GM23338 (cell line): Measurements from ENCODE around the gene MTOR. TPM values are rescaled to one million over a fixed set of nuclear protein-coding genes. Genes with fewer than 3 reads are reported as not detected.
"Not testable (repeated sequence)": the region's sequence is repeated elsewhere in the genome, so short reads cannot be mapped to it uniquely, and the experiment has no call there.

ENCODE experiments used
- ATAC-seq: fragments of 200-7000 bp; cut with Tn5 transposase; 3 replicates; pipeline ENCODE4 v1.9.1; 2020
- DNase-seq: peaks from one replicate; pipeline ENCODE4 v3.0.0-alpha.2; 2015; ENCODE audit warnings: low spot score
- H2AFZ ChIP-seq: fragments of 200-600 bp; sonication (generic); 2 replicates; pipeline ENCODE4 v1.8.0; 2016; ENCODE audit warnings: antibody characterized with exemption, mild to moderate bottlenecking, moderate library complexity
- H3F3A ChIP-seq: fragments of 200-600 bp; sonication (generic); replicated peaks from 2 replicates; pipeline ENCODE4 v1.8.0; 2017; ENCODE audit warnings: antibody characterized with exemption, mixed run types, low read depth
- H3K27ac ChIP-seq: fragments of 200-600 bp; sonication (generic); 2 replicates; pipeline ENCODE4 v1.6.1; 2016; ENCODE audit warnings: low read depth
- H3K27me3 ChIP-seq: fragments of 200-600 bp; sonication (generic); 2 replicates; pipeline ENCODE4 v1.8.0; 2016; ENCODE audit warnings: mild to moderate bottlenecking, mixed run types, moderate library complexity; ENCODE audit not compliant: insufficient read depth
- H3K36me3 ChIP-seq: fragments of 200-600 bp; sonication (generic); 2 replicates; pipeline ENCODE4 v1.8.0; 2016; ENCODE audit warnings: mild to moderate bottlenecking; ENCODE audit not compliant: insufficient read depth
- H3K4me1 ChIP-seq: fragments of 200-600 bp; sonication (generic); 2 replicates; pipeline ENCODE4 v1.8.0; 2016; ENCODE audit warnings: mild to moderate bottlenecking, moderate library complexity; ENCODE audit not compliant: insufficient read depth
- H3K4me2 ChIP-seq: fragments of 200-600 bp; sonication (generic); 2 replicates; pipeline ENCODE4 v1.7.1; 2017; ENCODE audit warnings: mixed run types
- H3K4me3 ChIP-seq: fragments of 200-600 bp; sonication (generic); 2 replicates; pipeline ENCODE4 v1.6.1; 2016; ENCODE audit warnings: mixed run types
- H3K79me2 ChIP-seq: fragments of 200-600 bp; sonication (generic); replicated peaks from 2 replicates; pipeline ENCODE4 v1.8.0; 2017; ENCODE audit warnings: mild to moderate bottlenecking; ENCODE audit not compliant: insufficient read depth
- H3K9me2 ChIP-seq: fragments of 200-600 bp; sonication (generic); 2 replicates; pipeline ENCODE4 v1.8.0; 2017; ENCODE audit not compliant: insufficient read depth
- H4K20me1 ChIP-seq: fragments of 200-600 bp; sonication (generic); replicated peaks from 2 replicates; pipeline ENCODE4 v1.8.0; 2017; ENCODE audit warnings: mild to moderate bottlenecking; ENCODE audit not compliant: insufficient read depth
- H3K27ac Mint-ChIP-seq: 2 replicates; pipeline ENCODE4 v1.8.0; 2020; ENCODE audit warnings: inconsistent platforms, mild to moderate bottlenecking, moderate library complexity, mixed read lengths
- H3K27me3 Mint-ChIP-seq: 3 replicates; pipeline ENCODE4 v1.8.0; 2022; ENCODE audit warnings: low read depth, mild to moderate bottlenecking, moderate library complexity, mixed read lengths, inconsistent platforms; ENCODE audit not compliant: insufficient read depth, poor library complexity
- H3K36me3 Mint-ChIP-seq: 3 replicates; pipeline ENCODE4 v1.8.0; 2021; ENCODE audit warnings: low read depth, mild to moderate bottlenecking, inconsistent platforms, moderate library complexity, mixed read lengths
- H3K4me1 Mint-ChIP-seq: 3 replicates; pipeline ENCODE4 v1.8.0; 2020; ENCODE audit warnings: mild to moderate bottlenecking, inconsistent platforms, mixed read lengths
- H3K4me3 Mint-ChIP-seq: 3 replicates; pipeline ENCODE4 v1.8.0; 2021; ENCODE audit warnings: moderate library complexity, mild to moderate bottlenecking, inconsistent platforms, mixed read lengths
- H3K9me3 Mint-ChIP-seq: 3 replicates; pipeline ENCODE4 v1.8.0; 2020; ENCODE audit warnings: moderate library complexity, mild to moderate bottlenecking, inconsistent platforms, mixed read lengths
- CREB1 ChIP-seq: fragments of 250-450 bp; sonication (Bioruptor Pico); IDR thresholded peaks from 2 replicates; pipeline ENCODE4 v1.5.0; 2020; ENCODE audit warnings: low read depth, mild to moderate bottlenecking, moderate library complexity
- CTCF ChIP-seq, 2 experiments: fragments of 200-600 bp in 1 of 2; sonication (generic) in 1 of 2; conservative IDR thresholded peaks; 2 replicates each; pipeline versions ENCODE4 v1.5.1 to v1.6.1; 2016 to 2017; ENCODE audit warnings: antibody characterized with exemption in 2 of 2, low read depth in 2 of 2, mild to moderate bottlenecking in 2 of 2, moderate library complexity in 1 of 2
- EZH2phosphoT487 ChIP-seq: fragments of 200-600 bp; sonication (generic); IDR thresholded peaks from one replicate; pipeline ENCODE4 v1.8.1; 2018; ENCODE audit warnings: antibody characterized with exemption; ENCODE audit not compliant: unreplicated experiment
- JUNB ChIP-seq: IDR thresholded peaks from one replicate; pipeline ENCODE4 v1.6.1; 2016; ENCODE audit warnings: antibody characterized with exemption; ENCODE audit not compliant: unreplicated experiment
- NANOG ChIP-seq: IDR thresholded peaks from 2 replicates; pipeline ENCODE4 v1.6.1; 2016; ENCODE audit warnings: antibody characterized with exemption, borderline replicate concordance
- POLR2AphosphoS5 ChIP-seq: IDR thresholded peaks from 2 replicates; pipeline ENCODE4 v1.6.1; 2016; ENCODE audit warnings: antibody characterized with exemption, low read depth
- REST ChIP-seq: IDR thresholded peaks from one replicate; pipeline ENCODE4 v1.6.1; 2018; ENCODE audit warnings: antibody characterized with exemption; ENCODE audit not compliant: unreplicated experiment
- STAT1 ChIP-seq: IDR thresholded peaks from one replicate; pipeline ENCODE4 v1.6.1; 2016; ENCODE audit warnings: antibody characterized with exemption; ENCODE audit not compliant: unreplicated experiment
- ZNF331 ChIP-seq: fragments of 250-450 bp; sonication (Bioruptor Pico); IDR thresholded peaks from 2 replicates; pipeline ENCODE4 v1.5.0; 2020; ENCODE audit warnings: low read depth, mild to moderate bottlenecking, moderate library complexity
- ZNF462 ChIP-seq: fragments of 250-450 bp; sonication (Bioruptor Pico); IDR thresholded peaks from 2 replicates; pipeline ENCODE4 v1.5.0; 2020; ENCODE audit warnings: mild to moderate bottlenecking, moderate library complexity
- polyA plus RNA-seq: library from polyadenylated mRNA; unstranded; fragments of >200 nt; fragmentation: Nextera tagmentation; extraction: Ambion mirVana; gene quantifications from 2 replicates; pipeline ENCODE4 v1.2.1, GENCODE V29; 2016
- total RNA-seq: library from RNA; depleted of rRNA; stranded (reverse); fragments of >200 nt; shearing (Covaris generic); gene quantifications from 2 replicates; pipeline ENCODE4 v1.2.3, GENCODE V29; 2014

MTOR gene
- total and polyA plus RNA-seq, 2 experiments from 2014 or later = 22.8 to 98.0 TPM

- TF ChIP-seq CTCF (conservative IDR thresholded peaks at IDR 0.05; ENCODE audit: low read depth in 2 of 2) (no peak), STAT1 (no peak), EZH2phosphoT487 (no peak), CREB1 (CRISPR knock-in tag) (no peak), JUNB (no peak)
Measured at GRCh38 chr1:11098931-11099309, 163.4 kb downstream of the MTOR start (continued).

- H3K36me3 ChIP-seq = peaks cover 83% of the 10 kb centered on the region
- H3K4me3 Mint-ChIP-seq, H4K20me1 ChIP-seq, H3K9me2 ChIP-seq, H3K27me3 ChIP-seq, DNase-seq, H3K4me1 Mint-ChIP-seq, H3K27me3 Mint-ChIP-seq, H3K9me3 Mint-ChIP-seq, H3K79me2 ChIP-seq, H3K4me2 ChIP-seq, H2AFZ ChIP-seq, H3K27ac Mint-ChIP-seq, H3F3A ChIP-seq, H3K4me1 ChIP-seq, H3K27ac ChIP-seq, H3K4me3 ChIP-seq, ATAC-seq: not testable (repeated sequence)
- H3K36me3 Mint-ChIP-seq = peaks cover 80% of the 10 kb centered on the region
Measured at GRCh38 chr1:11083784-11084183, 178.6 kb downstream of the MTOR start.

- Histone ChIP-seq H3K79me2 (no peaks in the 10 kb centered on the region), H2AFZ (no peak overlapping the region), H3K27me3 (no peaks in the 10 kb centered on the region), H3K27ac (no peak overlapping the region), H3F3A (peaks cover 7% of the 10 kb centered on the region; the same call in 1 of the 2 replicates), H3K4me2 (no peak overlapping the region), H3K36me3 (peaks cover 79% of the 10 kb centered on the region), H3K4me3 (no peak overlapping the region), H3K9me2 (no peaks in the 10 kb centered on the region), H3K4me1 (no peaks in the 10 kb centered on the region), H4K20me1 (peaks cover 8% of the 10 kb centered on the region; the same call in 1 of the 2 replicates)
- H3K27me3 Mint-ChIP-seq = no peaks in the 10 kb centered on the region
- H3K36me3 Mint-ChIP-seq = peaks cover 77% of the 10 kb centered on the region
- no peaks in the 10 kb centered on the region for H3K4me1 Mint-ChIP-seq
- H3K9me3 Mint-ChIP-seq = no peaks in the 10 kb centered on the region
- DNase-seq (no peak), ATAC-seq (no peak)
- no peak overlapping the region for H3K4me3 Mint-ChIP-seq
- H3K27ac Mint-ChIP-seq = no peak overlapping the region
- TF ChIP-seq NANOG (no peak), REST (no peak), CREB1 (CRISPR knock-in tag) (no peak), ZNF331 (no peak), EZH2phosphoT487 (no peak), ZNF462 (no peak), POLR2AphosphoS5 (no peak)
Measured at GRCh38 chr1:11080931-11081330, 181.4 kb downstream of the MTOR start.
